Ascending aorta (tissue), 2 donors: ENCODE data around the gene SDS. TPM values are rescaled to one million over a fixed set of nuclear protein-coding genes. Genes with fewer than 3 reads are reported as not detected.

Experiments
- DNase-seq, 2 donors: peaks; one replicate each; pipeline ENCODE4 v3.0.0-alpha.2; 2019; ENCODE audit warnings: low spot score in 2 of 2
- H3K27ac ChIP-seq, 2 donors: fragments of 200-600 bp; sonication (generic); one replicate each; pipeline ENCODE4 v1.5.1; 2016 to 2017; ENCODE audit warnings: mild to moderate bottlenecking in 1 of 2
- H3K27me3 ChIP-seq: fragments of 200-600 bp; sonication (generic); one replicate; pipeline ENCODE4 v1.5.1; 2017
- H3K36me3 ChIP-seq, 2 donors: fragments of 200-600 bp; sonication (generic); one replicate each; pipeline ENCODE4 v1.5.1; 2016
- H3K4me1 ChIP-seq, 2 donors: fragments of 200-600 bp; sonication (generic); one replicate each; pipeline ENCODE4 v1.5.1; 2016 to 2017; ENCODE audit warnings: mild to moderate bottlenecking in 1 of 2
- H3K4me3 ChIP-seq, 2 donors: fragments of 200-600 bp; sonication (generic); one replicate each; pipeline ENCODE4 v1.5.1; 2016 to 2017; ENCODE audit warnings: mild to moderate bottlenecking in 1 of 2
- H3K9me3 ChIP-seq, 2 donors: fragments of 200-600 bp; sonication (generic); one replicate each; pipeline ENCODE4 v1.5.1; 2016
- CTCF ChIP-seq, 3 experiments: fragments of 200-600 bp in 2 of 3; fragments of 450-650 bp in 1 of 3; sonication (generic) in 2 of 3; IDR thresholded peaks; one replicate each; pipeline ENCODE4 v1.5.1; 2016 to 2019; ENCODE audit warnings: antibody characterized with exemption in 3 of 3, mild to moderate bottlenecking in 1 of 3, moderate library complexity in 1 of 3
- intact Hi-C: fragments of 100-400 bp; cut with DNase I; formaldehyde crosslinking; loops from one replicate; pipeline ENCODE4 v1.15.1; 2023
- total RNA-seq: library from RNA; depleted of rRNA; stranded (reverse); fragments of >200 nt; gene quantifications from one replicate; pipeline ENCODE4 v1.1.0, GENCODE V29; 2016

SDS gene
- total RNA-seq, 1 donor from 2014 or later: 34.5 TPM

- H3K4me3 ChIP-seq: no peak overlapping the region
- no peaks in the 10 kb centered on the region for H3K27me3 ChIP-seq
- DNase-seq: no peak
- intact Hi-C loops: no loop called here
- H3K27ac ChIP-seq: no peak overlapping the region
- TF ChIP-seq CTCF (IDR thresholded peaks at IDR 0.05): no peak
- H3K36me3 ChIP-seq: peaks cover 44 to 83% of the 10 kb centered on the region in 2 donors
- H3K4me1 ChIP-seq: no peaks in the 10 kb centered on the region
- H3K9me3 ChIP-seq: no peaks in the 10 kb centered on the region
These were observed 16.1 kb downstream of the SDS start for GRCh38 chr12:113387631-113388030.

GRCh38 chr12:113386866-113387566, 16.7 kb downstream of the SDS start:
- no peaks in the 10 kb centered on the region for H3K9me3 ChIP-seq
- peaks cover 47 to 89% of the 10 kb centered on the region in 2 donors for H3K36me3 ChIP-seq
- no peak for TF ChIP-seq CTCF (IDR thresholded peaks at IDR 0.05)
- no peak for DNase-seq
- H3K4me1 ChIP-seq: no peaks in the 10 kb centered on the region
- intact Hi-C loops: no loop called here
- no peak overlapping the region for H3K4me3 ChIP-seq
- no peak overlapping the region for H3K27ac ChIP-seq
- no peaks in the 10 kb centered on the region for H3K27me3 ChIP-seq

GRCh38 chr12:113385282-113385882, 18.3 kb downstream of the SDS start:
- no peak overlapping the region for H3K27ac ChIP-seq
- intact Hi-C loops: no loop called here
- H3K9me3 ChIP-seq: no peaks in the 10 kb centered on the region
- no peak for DNase-seq
- H3K27me3 ChIP-seq: no peaks in the 10 kb centered on the region
- peaks cover 44 to 92% of the 10 kb centered on the region in 2 donors for H3K36me3 ChIP-seq
- no peaks in the 10 kb centered on the region for H3K4me1 ChIP-seq
- no peak for TF ChIP-seq CTCF (IDR thresholded peaks at IDR 0.05)
- H3K4me3 ChIP-seq: no peak overlapping the region

GRCh38 chr12:113384778-113385177, 18.9 kb downstream of the SDS start:
- Histone ChIP-seq H3K9me3 (no peaks in the 10 kb centered on the region), H3K27me3 (no peaks in the 10 kb centered on the region), H3K36me3 (peaks cover 45 to 88% of the 10 kb centered on the region in 2 donors), H3K27ac (no peak overlapping the region), H3K4me1 (no peaks in the 10 kb centered on the region), H3K4me3 (no peak overlapping the region)
- no peak for DNase-seq
- TF ChIP-seq CTCF (IDR thresholded peaks at IDR 0.05): no peak
- intact Hi-C loops: no loop called here

GRCh38 chr12:113382206-113382605, 21.5 kb downstream of the SDS start:
- no peak for TF ChIP-seq CTCF (IDR thresholded peaks at IDR 0.05)
- Histone ChIP-seq H3K9me3 (no peaks in the 10 kb centered on the region), H3K4me3 (no peak overlapping the region), H3K27ac (no peak overlapping the region), H3K4me1 (no peaks in the 10 kb centered on the region), H3K27me3 (no peaks in the 10 kb centered on the region), H3K36me3 (peaks cover 37 to 75% of the 10 kb centered on the region in 2 donors)
- intact Hi-C loops: no loop called here
- no peak for DNase-seq
